Parathyroid adenoma (tissue), 2 donors: ENCODE data around the gene C16orf82.

Source experiments
- H2AFZ ChIP-seq: fragments of 300-600 bp; sonication (generic); one replicate; pipeline ENCODE4 v1.7.0; 2017; ENCODE audit warnings: antibody characterized with exemption, mild to moderate bottlenecking
- H3K27ac ChIP-seq: fragments of 300-600 bp; sonication (generic); one replicate; pipeline ENCODE4 v1.7.0; 2017
- H3K27me3 ChIP-seq: fragments of 300-600 bp; sonication (generic); one replicate; pipeline ENCODE4 v1.7.0; 2017; ENCODE audit warnings: low read length; ENCODE audit not compliant: control insufficient read depth, insufficient read depth
- H3K36me3 ChIP-seq: fragments of 300-600 bp; sonication (generic); one replicate; pipeline ENCODE4 v1.7.0; 2017; ENCODE audit warnings: low read length; ENCODE audit not compliant: control insufficient read depth, insufficient read depth
- H3K4me1 ChIP-seq: fragments of 300-600 bp; sonication (generic); one replicate; pipeline ENCODE4 v1.7.0; 2017; ENCODE audit warnings: control low read depth
- H3K4me2 ChIP-seq: fragments of 300-600 bp; sonication (generic); one replicate; pipeline ENCODE4 v1.7.0; 2017; ENCODE audit warnings: low read length
- H3K4me3 ChIP-seq: fragments of 300-600 bp; sonication (generic); one replicate; pipeline ENCODE4 v1.7.0; 2017; ENCODE audit warnings: low read depth, low read length
- H3K79me2 ChIP-seq: fragments of 300-600 bp; sonication (generic); one replicate; pipeline ENCODE4 v1.7.0; 2017; ENCODE audit warnings: control low read depth
- H3K9ac ChIP-seq: fragments of 300-600 bp; sonication (generic); one replicate; pipeline ENCODE4 v1.7.0; 2017; ENCODE audit warnings: mild to moderate bottlenecking
- H3K9me3 ChIP-seq: fragments of 300-600 bp; sonication (generic); one replicate; pipeline ENCODE4 v1.7.0; 2017; ENCODE audit warnings: low read length; ENCODE audit not compliant: control insufficient read depth
- TF ChIP-seq, protein P1 (sequence below): fragments of 300-600 bp; sonication (generic); IDR thresholded peaks from one replicate; pipeline ENCODE4 v1.7.0; 2017; ENCODE audit warnings: antibody characterized with exemption, mild to moderate bottlenecking
- donor health status: primary hyperparathyroidism.

C16orf82 gene

DNA sequence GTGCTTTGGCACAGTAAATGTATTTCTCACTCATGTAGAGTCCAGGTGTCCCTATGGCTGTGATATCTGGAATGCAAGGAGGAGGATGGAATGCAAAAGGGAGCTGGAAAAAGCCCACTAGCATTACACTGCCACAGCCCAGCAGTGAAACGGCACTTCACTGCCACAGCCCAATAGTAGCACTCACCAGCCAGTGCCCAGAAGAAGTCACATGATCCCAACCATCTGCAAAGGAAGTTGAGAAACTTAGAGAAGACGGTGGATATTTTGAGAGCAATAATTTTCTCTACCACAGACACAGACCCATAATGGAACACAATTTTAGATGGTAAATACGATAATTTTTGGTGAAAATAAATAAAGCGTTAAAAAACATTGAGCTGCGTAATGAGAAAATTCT is 51.8 kb downstream of the C16orf82 start:
- no peak overlapping the region for H3K27ac ChIP-seq
- H3K4me2 ChIP-seq: no peak overlapping the region
- H3K36me3 ChIP-seq: no peaks in the 10 kb centered on the region
- H3K4me3 ChIP-seq: no peak overlapping the region
- no peaks in the 10 kb centered on the region for H3K9me3 ChIP-seq
- H2AFZ ChIP-seq: no peak overlapping the region
- no peaks in the 10 kb centered on the region for H3K79me2 ChIP-seq
- no peaks in the 10 kb centered on the region for H3K27me3 ChIP-seq
- H3K9ac ChIP-seq: no peak overlapping the region
- no peaks in the 10 kb centered on the region for H3K4me1 ChIP-seq
- TF ChIP-seq, protein P1, sequence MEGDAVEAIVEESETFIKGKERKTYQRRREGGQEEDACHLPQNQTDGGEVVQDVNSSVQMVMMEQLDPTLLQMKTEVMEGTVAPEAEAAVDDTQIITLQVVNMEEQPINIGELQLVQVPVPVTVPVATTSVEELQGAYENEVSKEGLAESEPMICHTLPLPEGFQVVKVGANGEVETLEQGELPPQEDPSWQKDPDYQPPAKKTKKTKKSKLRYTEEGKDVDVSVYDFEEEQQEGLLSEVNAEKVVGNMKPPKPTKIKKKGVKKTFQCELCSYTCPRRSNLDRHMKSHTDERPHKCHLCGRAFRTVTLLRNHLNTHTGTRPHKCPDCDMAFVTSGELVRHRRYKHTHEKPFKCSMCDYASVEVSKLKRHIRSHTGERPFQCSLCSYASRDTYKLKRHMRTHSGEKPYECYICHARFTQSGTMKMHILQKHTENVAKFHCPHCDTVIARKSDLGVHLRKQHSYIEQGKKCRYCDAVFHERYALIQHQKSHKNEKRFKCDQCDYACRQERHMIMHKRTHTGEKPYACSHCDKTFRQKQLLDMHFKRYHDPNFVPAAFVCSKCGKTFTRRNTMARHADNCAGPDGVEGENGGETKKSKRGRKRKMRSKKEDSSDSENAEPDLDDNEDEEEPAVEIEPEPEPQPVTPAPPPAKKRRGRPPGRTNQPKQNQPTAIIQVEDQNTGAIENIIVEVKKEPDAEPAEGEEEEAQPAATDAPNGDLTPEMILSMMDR: no peak
